ENCODE results near the gene MGAT4C. TPM values are rescaled to one million over a fixed set of nuclear protein-coding genes. Genes with fewer than 3 reads are reported as not detected.

Gene MGAT4C
- total and polyA plus RNA-seq, 2 donors (not counting 3 experiments of a cell fraction or from before 2014, with no cell fraction given) = not detected

DNA sequence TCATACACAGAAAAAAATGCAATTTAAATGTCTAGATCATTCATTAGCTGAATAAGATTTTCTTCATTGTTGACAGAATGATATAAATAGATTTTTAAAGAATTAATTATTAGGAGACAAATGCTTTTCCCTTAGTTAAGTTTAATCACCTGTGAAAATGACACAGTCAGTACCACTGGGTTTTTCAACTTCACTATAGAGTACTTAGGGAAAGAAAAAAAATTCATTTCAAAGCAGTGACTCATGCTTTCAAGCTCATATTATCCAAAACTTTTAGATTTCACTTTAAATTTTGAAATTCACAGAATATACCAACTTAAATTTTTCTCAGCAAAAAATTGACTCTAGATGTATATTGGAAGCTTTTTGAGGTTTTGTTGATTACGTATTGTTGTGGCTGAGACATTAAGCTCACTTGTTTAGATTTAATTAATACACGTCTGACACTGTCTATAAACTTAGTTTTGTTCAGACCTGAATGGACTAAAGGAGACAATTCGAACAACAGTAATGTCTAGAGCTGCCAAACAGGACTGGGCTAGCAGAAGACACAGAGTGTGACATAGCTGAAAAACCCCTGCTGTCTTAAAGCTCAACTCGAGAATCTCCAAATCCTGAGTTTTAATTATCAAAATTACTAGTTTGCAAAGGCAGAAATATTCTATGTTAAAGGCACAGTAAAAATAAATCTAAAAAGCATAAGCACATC is 1.6 kb downstream of the MGAT4C start:
- POLR2A ChIA-PET = no interaction called here
- Histone ChIP-seq H3K4me3 (replicated peaks in 1 of 3; ENCODE audit: insufficient read depth in 1 of 3, low read depth in 1 of 3, low read length in 3 of 3) (no peak overlapping the region), H3K4me1 (ENCODE audit: control insufficient read depth, extremely low read depth, insufficient read depth, low read length) (no peaks in the 10 kb centered on the region), H3K9ac (replicated peaks; ENCODE audit: extremely low read depth, insufficient read depth, low read length) (no peak overlapping the region), H4K20me1 (replicated peaks; ENCODE audit: control insufficient read depth, extremely low read depth, insufficient read depth, low read length) (no peaks in the 10 kb centered on the region), H3K27ac (ENCODE audit: insufficient read depth, low read depth, low read length) (no peak overlapping the region), H3K4me2 (ENCODE audit: insufficient read depth, low read length) (no peak overlapping the region), H3K27me3 (ENCODE audit: control insufficient read depth in 2 of 2, insufficient read depth in 2 of 2, low read length in 2 of 2) (no peaks in the 10 kb centered on the region), H3K36me3 (ENCODE audit: control insufficient read depth in 2 of 2, extremely low read depth in 1 of 2, insufficient read depth in 2 of 2, low read length in 2 of 2) (no peaks in the 10 kb centered on the region), H3K9me3 (replicated peaks; ENCODE audit: control insufficient read depth, insufficient read depth, low read length) (no peaks in the 10 kb centered on the region), H3K79me2 (ENCODE audit: control insufficient read depth, insufficient read depth, low read length) (no peaks in the 10 kb centered on the region), H3K9me1 (replicated peaks; ENCODE audit: control insufficient read depth, extremely low read depth, insufficient read depth, low read length) (no peaks in the 10 kb centered on the region), H2AFZ (ENCODE audit: low read depth, low read length) (no peak overlapping the region)
- intact Hi-C loops (cut with micrococcal nuclease) (no loop called here), dilution Hi-C loops (cut with MboI; ENCODE audit: extremely low pct_ligation_motif_present, low sequenced_read_pairs) (no loop called here)
- TF ChIP-seq EZH2 (IDR thresholded peaks at IDR 0.05; ENCODE audit: borderline replicate concordance, low read depth, low read length, severe bottlenecking) = no peak
- peak; percentile 11 for TF ChIP-seq FOS (IDR thresholded peaks at IDR 0.05; ENCODE audit: borderline replicate concordance, insufficient read depth, low read length)
- CTCF ChIA-PET = interaction anchor here (0.8 to 1.7 kb wide), 5 partner anchors 9 to 660 kb away, joined by 3 to 5 read pairs (median 3); no protein-coding TSS in a partner anchor
- no TSS peak for BruUV-seq (replicated peaks)
- DNase-seq (ENCODE audit: low read depth, low spot score) (no peak), FAIRE-seq (no peak)

DNA sequence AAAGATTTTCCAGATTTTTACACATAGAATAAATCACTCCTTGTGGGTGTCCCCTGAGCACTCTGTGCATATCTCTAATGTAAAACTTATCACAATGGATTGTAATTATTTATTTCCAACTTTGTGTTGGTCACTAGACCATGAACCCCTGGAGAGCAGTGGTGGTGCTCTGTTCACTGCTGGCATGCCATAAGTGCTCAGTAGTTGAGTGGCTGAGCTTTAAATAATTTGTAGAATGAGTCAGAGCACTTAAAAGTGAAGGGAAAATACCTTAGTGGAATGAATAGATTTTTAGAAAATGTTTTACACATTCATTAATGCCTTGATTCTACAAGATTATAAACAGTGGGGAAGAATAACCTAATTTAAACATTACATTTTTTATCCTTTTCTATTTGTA is 6.3 kb downstream of the MGAT4C start:
- Histone ChIP-seq H3K79me2 (ENCODE audit: control insufficient read depth, insufficient read depth, low read length) (no peaks in the 10 kb centered on the region), H3K4me3 (replicated peaks in 1 of 3; ENCODE audit: insufficient read depth in 1 of 3, low read depth in 1 of 3, low read length in 3 of 3) (no peak overlapping the region), H3K27me3 (ENCODE audit: control insufficient read depth in 2 of 2, insufficient read depth in 2 of 2, low read length in 2 of 2) (no peaks in the 10 kb centered on the region), H3K9me1 (replicated peaks; ENCODE audit: control insufficient read depth, extremely low read depth, insufficient read depth, low read length) (no peaks in the 10 kb centered on the region), H3K4me2 (ENCODE audit: insufficient read depth, low read length) (no peak overlapping the region), H3K9ac (replicated peaks; ENCODE audit: extremely low read depth, insufficient read depth, low read length) (no peak overlapping the region), H3K36me3 (ENCODE audit: control insufficient read depth in 2 of 2, extremely low read depth in 1 of 2, insufficient read depth in 2 of 2, low read length in 2 of 2) (no peaks in the 10 kb centered on the region), H3K9me3 (replicated peaks; ENCODE audit: control insufficient read depth, insufficient read depth, low read length) (no peaks in the 10 kb centered on the region), H2AFZ (ENCODE audit: low read depth, low read length) (no peak overlapping the region), H3K27ac (ENCODE audit: insufficient read depth, low read depth, low read length) (no peak overlapping the region), H3K4me1 (ENCODE audit: control insufficient read depth, extremely low read depth, insufficient read depth, low read length) (no peaks in the 10 kb centered on the region), H4K20me1 (replicated peaks; ENCODE audit: control insufficient read depth, extremely low read depth, insufficient read depth, low read length) (no peaks in the 10 kb centered on the region)
- no peak for FAIRE-seq
- TF ChIP-seq, protein P1, sequence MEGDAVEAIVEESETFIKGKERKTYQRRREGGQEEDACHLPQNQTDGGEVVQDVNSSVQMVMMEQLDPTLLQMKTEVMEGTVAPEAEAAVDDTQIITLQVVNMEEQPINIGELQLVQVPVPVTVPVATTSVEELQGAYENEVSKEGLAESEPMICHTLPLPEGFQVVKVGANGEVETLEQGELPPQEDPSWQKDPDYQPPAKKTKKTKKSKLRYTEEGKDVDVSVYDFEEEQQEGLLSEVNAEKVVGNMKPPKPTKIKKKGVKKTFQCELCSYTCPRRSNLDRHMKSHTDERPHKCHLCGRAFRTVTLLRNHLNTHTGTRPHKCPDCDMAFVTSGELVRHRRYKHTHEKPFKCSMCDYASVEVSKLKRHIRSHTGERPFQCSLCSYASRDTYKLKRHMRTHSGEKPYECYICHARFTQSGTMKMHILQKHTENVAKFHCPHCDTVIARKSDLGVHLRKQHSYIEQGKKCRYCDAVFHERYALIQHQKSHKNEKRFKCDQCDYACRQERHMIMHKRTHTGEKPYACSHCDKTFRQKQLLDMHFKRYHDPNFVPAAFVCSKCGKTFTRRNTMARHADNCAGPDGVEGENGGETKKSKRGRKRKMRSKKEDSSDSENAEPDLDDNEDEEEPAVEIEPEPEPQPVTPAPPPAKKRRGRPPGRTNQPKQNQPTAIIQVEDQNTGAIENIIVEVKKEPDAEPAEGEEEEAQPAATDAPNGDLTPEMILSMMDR (IDR thresholded peaks at IDR 0.05; ENCODE audit: extremely low read depth in 1 of 2, insufficient read depth in 1 of 2, low read depth in 1 of 2, low read length in 2 of 2) = no peak
- TF ChIP-seq POLR2AphosphoS5 (IDR thresholded peaks at IDR 0.05; ENCODE audit: insufficient read depth, low read depth, low read length) = no peak
- no peak for TF ChIP-seq EZH2 (IDR thresholded peaks at IDR 0.05; ENCODE audit: borderline replicate concordance, low read depth, low read length, severe bottlenecking)
- no peak for TF ChIP-seq FOS (IDR thresholded peaks at IDR 0.05; ENCODE audit: borderline replicate concordance, insufficient read depth, low read length)
- TF ChIP-seq, protein P2, sequence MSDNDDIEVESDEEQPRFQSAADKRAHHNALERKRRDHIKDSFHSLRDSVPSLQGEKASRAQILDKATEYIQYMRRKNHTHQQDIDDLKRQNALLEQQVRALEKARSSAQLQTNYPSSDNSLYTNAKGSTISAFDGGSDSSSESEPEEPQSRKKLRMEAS (IDR thresholded peaks at IDR 0.05; ENCODE audit: insufficient read depth, insufficient read length) = no peak
- no peak for TF ChIP-seq MYC (IDR thresholded peaks at IDR 0.05; ENCODE audit: low read depth, low read length)
- TF ChIP-seq GATA2 (IDR thresholded peaks at IDR 0.05; ENCODE audit: insufficient read depth, insufficient read length, low read depth, low read length) = no peak
- no peak for TF ChIP-seq JUN (IDR thresholded peaks at IDR 0.05; ENCODE audit: borderline replicate concordance, insufficient read depth, insufficient read length, low read depth)
- TF ChIP-seq POLR2A (IDR thresholded peaks at IDR 0.05; ENCODE audit: low read depth, low read length) = no peak
- no peak for DNase-seq (ENCODE audit: low read depth, low spot score)
- CTCF ChIA-PET = interaction anchor here (2.0 kb wide), 1 partner anchor 665 kb away, joined by 6 read pairs; no protein-coding TSS in a partner anchor
- POLR2A ChIA-PET = no interaction called here
- BruUV-seq (replicated peaks) = no TSS peak
- intact Hi-C loops (cut with micrococcal nuclease) (no loop called here), dilution Hi-C loops (cut with MboI; ENCODE audit: extremely low pct_ligation_motif_present, low sequenced_read_pairs) (no loop called here)

All from endothelial cell of umbilical vein (primary cell).